IMR-90 (cell line): ENCODE measurements around the gene RPL27A.

Source experiments
- BHLHE40 ChIP-seq: fragments of 150-350 bp; IDR thresholded peaks from 2 replicates; pipeline ENCODE4 v1.6.1; 2016; ENCODE audit warnings: mild to moderate bottlenecking, low read depth, low read length
- CEBPB ChIP-seq: IDR thresholded peaks from 2 replicates; pipeline ENCODE4 v1.6.1; 2012; ENCODE audit warnings: low read depth, low read length, improper control_type of control experiment
- POLR2A ChIP-seq: IDR thresholded peaks from 2 replicates; pipeline ENCODE4 v1.6.1; 2012; ENCODE audit warnings: mild to moderate bottlenecking, low read depth, low read length
- RCOR1 ChIP-seq: IDR thresholded peaks from 2 replicates; pipeline ENCODE4 v1.6.1; 2012; ENCODE audit warnings: mild to moderate bottlenecking, low read length, improper control_type of control experiment; ENCODE audit not compliant: insufficient replicate concordance
- RFX5 ChIP-seq: IDR thresholded peaks from 2 replicates; pipeline ENCODE4 v1.8.0; 2012; ENCODE audit warnings: low read depth, mild to moderate bottlenecking, low read length, moderate library complexity
- TF ChIP-seq, protein P1 (sequence below): conservative IDR thresholded peaks from 2 replicates; pipeline ENCODE4 v1.5.1; 2012; ENCODE audit warnings: mild to moderate bottlenecking, low read depth, low read length, improper control_type of control experiment
- TF ChIP-seq, protein P2 (sequence below): fragments of 150-350 bp; IDR thresholded peaks from 2 replicates; pipeline ENCODE4 v1.6.1; 2017; ENCODE audit warnings: mild to moderate bottlenecking, antibody characterized with exemption, low read length, low read depth

DNA sequence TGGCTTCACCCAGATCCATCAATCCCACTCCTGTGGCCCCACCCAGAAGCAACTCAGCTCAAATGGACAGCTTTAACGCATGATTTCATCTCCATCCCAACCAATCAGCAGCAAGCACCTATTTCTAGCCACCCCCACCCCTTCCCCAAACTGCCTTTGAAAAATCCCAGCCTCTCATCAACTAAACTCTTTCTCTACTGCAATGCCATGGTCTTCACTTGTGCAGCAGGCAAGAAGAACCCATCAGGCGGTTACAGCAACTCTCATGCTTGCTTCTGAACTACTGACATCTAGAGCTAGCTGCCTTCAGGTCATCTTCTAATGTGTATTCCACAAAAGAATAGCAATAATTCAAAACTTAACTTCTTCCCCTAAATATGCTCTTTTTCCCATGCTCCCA lies 46.5 kb upstream of the RPL27A start:
- TF ChIP-seq, protein P1, sequence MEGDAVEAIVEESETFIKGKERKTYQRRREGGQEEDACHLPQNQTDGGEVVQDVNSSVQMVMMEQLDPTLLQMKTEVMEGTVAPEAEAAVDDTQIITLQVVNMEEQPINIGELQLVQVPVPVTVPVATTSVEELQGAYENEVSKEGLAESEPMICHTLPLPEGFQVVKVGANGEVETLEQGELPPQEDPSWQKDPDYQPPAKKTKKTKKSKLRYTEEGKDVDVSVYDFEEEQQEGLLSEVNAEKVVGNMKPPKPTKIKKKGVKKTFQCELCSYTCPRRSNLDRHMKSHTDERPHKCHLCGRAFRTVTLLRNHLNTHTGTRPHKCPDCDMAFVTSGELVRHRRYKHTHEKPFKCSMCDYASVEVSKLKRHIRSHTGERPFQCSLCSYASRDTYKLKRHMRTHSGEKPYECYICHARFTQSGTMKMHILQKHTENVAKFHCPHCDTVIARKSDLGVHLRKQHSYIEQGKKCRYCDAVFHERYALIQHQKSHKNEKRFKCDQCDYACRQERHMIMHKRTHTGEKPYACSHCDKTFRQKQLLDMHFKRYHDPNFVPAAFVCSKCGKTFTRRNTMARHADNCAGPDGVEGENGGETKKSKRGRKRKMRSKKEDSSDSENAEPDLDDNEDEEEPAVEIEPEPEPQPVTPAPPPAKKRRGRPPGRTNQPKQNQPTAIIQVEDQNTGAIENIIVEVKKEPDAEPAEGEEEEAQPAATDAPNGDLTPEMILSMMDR, result no peak
- TF ChIP-seq, protein P2, sequence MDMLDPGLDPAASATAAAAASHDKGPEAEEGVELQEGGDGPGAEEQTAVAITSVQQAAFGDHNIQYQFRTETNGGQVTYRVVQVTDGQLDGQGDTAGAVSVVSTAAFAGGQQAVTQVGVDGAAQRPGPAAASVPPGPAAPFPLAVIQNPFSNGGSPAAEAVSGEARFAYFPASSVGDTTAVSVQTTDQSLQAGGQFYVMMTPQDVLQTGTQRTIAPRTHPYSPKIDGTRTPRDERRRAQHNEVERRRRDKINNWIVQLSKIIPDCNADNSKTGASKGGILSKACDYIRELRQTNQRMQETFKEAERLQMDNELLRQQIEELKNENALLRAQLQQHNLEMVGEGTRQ, result no peak
- TF ChIP-seq BHLHE40, result no peak
- no peak for TF ChIP-seq RCOR1
- TF ChIP-seq CEBPB, result no peak
- no peak for TF ChIP-seq POLR2A
- TF ChIP-seq RFX5, result no peak
